Activated CD8-positive, alpha-beta T cell treated with anti-CD3 and anti-CD28 coated beads for 36 hours (primary cell): Measurements from ENCODE around the gene TNS2. TPM values are rescaled to one million over a fixed set of nuclear protein-coding genes. Genes with fewer than 3 reads are reported as not detected.
"Not testable (repeated sequence)": the region's sequence is repeated elsewhere in the genome, so short reads cannot be mapped to it uniquely, and the experiment has no call there.

ENCODE experiments used
- ATAC-seq: fragments of 200-7000 bp; cut with Tn5 transposase; one replicate; pipeline ENCODE4 v1.10.0; 2021; ENCODE audit warnings: mild to moderate bottlenecking, moderate library complexity
- CTCF ChIA-PET: fragments of 350-600 bp; sonication (Branson Sonifier 250); formaldehyde crosslinking; loops from one replicate; lab custom pipeline; 2021; ENCODE audit warnings: antibody characterized with exemption; lab: Charles Lee
- POLR2A ChIA-PET: fragments of 350-600 bp; sonication (Branson Sonifier 250); formaldehyde crosslinking; loops from one replicate; lab custom pipeline; 2021; ENCODE audit warnings: antibody characterized with exemption; lab: Charles Lee
- DNase-seq: peaks from one replicate; pipeline ENCODE4 v3.0.0-alpha.2; 2020
- H3K27ac Mint-ChIP-seq: one replicate; pipeline ENCODE4 v1.8.0; 2021; ENCODE audit warnings: mild to moderate bottlenecking, mixed read lengths
- H3K27me3 Mint-ChIP-seq: one replicate; pipeline ENCODE4 v1.8.0; 2021; ENCODE audit warnings: mixed read lengths
- H3K36me3 Mint-ChIP-seq: one replicate; pipeline ENCODE4 v1.8.0; 2021; ENCODE audit warnings: low read depth, mixed read lengths
- H3K4me1 Mint-ChIP-seq: one replicate; pipeline ENCODE4 v1.8.0; 2021; ENCODE audit warnings: low read depth, mixed read lengths
- H3K4me3 Mint-ChIP-seq: one replicate; pipeline ENCODE4 v1.8.0; 2021; ENCODE audit warnings: mild to moderate bottlenecking, moderate library complexity, mixed read lengths
- H3K9me3 Mint-ChIP-seq: one replicate; pipeline ENCODE4 v1.8.0; 2021; ENCODE audit warnings: mixed read lengths
- CTCF ChIP-seq: fragments of 200-600 bp; IDR thresholded peaks from one replicate; pipeline ENCODE4 v1.8.0; 2022; ENCODE audit warnings: antibody characterized with exemption, mild to moderate bottlenecking
- intact Hi-C: fragments of 100-400 bp; cut with micrococcal nuclease; formaldehyde crosslinking; loops from one replicate; pipeline ENCODE4 v1.10.0; 2022
- total RNA-seq, 2 experiments: library from RNA; stranded (reverse); gene quantifications; one replicate each; pipeline ENCODE4 v1.2.3, GENCODE V29; 2021

The TNS2 gene
- total RNA-seq, 2 experiments from 2014 or later = 1.1 to 1.6 TPM

GRCh38 chr12:53031616-53032015, 18.2 kb upstream of the TNS2 start:
- TF ChIP-seq CTCF = no peak
- no peak overlapping the region for H3K4me3 Mint-ChIP-seq
- no peaks in the 10 kb centered on the region for H3K9me3 Mint-ChIP-seq
- H3K27ac Mint-ChIP-seq = no peak overlapping the region
- POLR2A ChIA-PET = interaction anchor here (0.5 to 2.3 kb wide), 9 partner anchors 10 to 40 kb away, joined by 3 to 11 read pairs (median 4); no protein-coding TSS in a partner anchor
- no peak for ATAC-seq
- peaks cover 13% of the 10 kb centered on the region for H3K4me1 Mint-ChIP-seq
- intact Hi-C loops = no loop called here
- no peak for DNase-seq
- H3K27me3 Mint-ChIP-seq = no peaks in the 10 kb centered on the region
- peaks cover 70% of the 10 kb centered on the region for H3K36me3 Mint-ChIP-seq
- CTCF ChIA-PET = interaction anchor here (0.8 to 2.2 kb wide), 6 partner anchors 12 to 149 kb away, joined by 3 to 5 read pairs (median 4); partner anchors contain the start of genes CSAD and ZNF740

- DNase-seq, intact Hi-C loops, ATAC-seq, H3K9me3 Mint-ChIP-seq, H3K27me3 Mint-ChIP-seq, H3K4me3 Mint-ChIP-seq: not testable (repeated sequence)
- Mint-ChIP-seq H3K4me1 (peaks cover 29% of the 10 kb centered on the region), H3K27ac (peak overlapping the region; percentile 59), H3K36me3 (peaks cover 71% of the 10 kb centered on the region)
- POLR2A ChIA-PET = interaction anchor here (1.5 to 2.7 kb wide), 2 partner anchors 9 kb away, joined by 5 to 11 read pairs; no protein-coding TSS in a partner anchor
- CTCF ChIA-PET = interaction anchor here (2.0 kb wide), 1 partner anchor 14 kb away, joined by 8 read pairs; no protein-coding TSS in a partner anchor
Observed at GRCh38 chr12:53033832-53034231, 16.0 kb upstream of the TNS2 start.

GRCh38 chr12:53034459-53034858, 15.4 kb upstream of the TNS2 start:
- no peak for TF ChIP-seq CTCF
- Mint-ChIP-seq H3K4me3 (no peak overlapping the region), H3K27ac (peak overlapping the region; percentile 59), H3K36me3 (peaks cover 74% of the 10 kb centered on the region), H3K27me3 (no peaks in the 10 kb centered on the region), H3K9me3 (no peaks in the 10 kb centered on the region), H3K4me1 (peaks cover 33% of the 10 kb centered on the region)
- ChIA-PET POLR2A (interaction anchor here (1.5 to 2.7 kb wide), 2 partner anchors 9 to 10 kb away, joined by 5 to 11 read pairs; no protein-coding TSS in a partner anchor), CTCF (interaction anchor here (2.0 kb wide), 1 partner anchor 14 kb away, joined by 8 read pairs; no protein-coding TSS in a partner anchor)
- intact Hi-C loops = no loop called here
- DNase-seq (no peak), ATAC-seq (no peak)

GRCh38 chr12:53036802-53037201, 13.1 kb upstream of the TNS2 start:
- H3K4me1 Mint-ChIP-seq = peaks cover 29% of the 10 kb centered on the region
- DNase-seq = no peak
- H3K36me3 Mint-ChIP-seq = peaks cover 71% of the 10 kb centered on the region
- no peaks in the 10 kb centered on the region for H3K27me3 Mint-ChIP-seq
- ATAC-seq = no peak
- ChIA-PET CTCF (interaction anchor here (3.9 to 4.4 kb wide), 2 partner anchors 10 to 11 kb away, joined by 15 to 40 read pairs; no protein-coding TSS in a partner anchor), POLR2A (interaction anchor here (0.6 to 5.6 kb wide), 5 partner anchors 9 to 28 kb away, joined by 3 to 65 read pairs (median 6); no protein-coding TSS in a partner anchor)
- H3K4me3 Mint-ChIP-seq = no peak overlapping the region
- intact Hi-C loops = no loop called here
- no peak for TF ChIP-seq CTCF
- H3K9me3 Mint-ChIP-seq = no peaks in the 10 kb centered on the region
- peak overlapping the region; percentile 64 for H3K27ac Mint-ChIP-seq

- Mint-ChIP-seq H3K9me3 (no peaks in the 10 kb centered on the region), H3K4me3 (no peak overlapping the region), H3K27ac (peak overlapping the region; percentile 40), H3K36me3 (peaks cover 52% of the 10 kb centered on the region), H3K27me3 (no peaks in the 10 kb centered on the region), H3K4me1 (peaks cover 19% of the 10 kb centered on the region)
- no peak for DNase-seq
- intact Hi-C loops = no loop called here
- ChIA-PET CTCF (interaction anchor here (0.8 to 4.4 kb wide), 6 partner anchors 8 to 26 kb away, joined by 4 to 40 read pairs (median 8); no protein-coding TSS in a partner anchor), POLR2A (interaction anchor here (1.3 to 5.6 kb wide), 3 partner anchors 15 to 32 kb away, joined by 3 to 65 read pairs (median 5); no protein-coding TSS in a partner anchor)
- no peak for ATAC-seq
- TF ChIP-seq CTCF = no peak
Observed at GRCh38 chr12:53039851-53040250, 10.0 kb upstream of the TNS2 start.
